IMR-90 (cell line): Measurements from ENCODE around the gene RARS2. TPM values are rescaled to one million over a fixed set of nuclear protein-coding genes. Genes with fewer than 3 reads are reported as not detected.

Source experiments
- ATAC-seq: fragments of 200-7000 bp; cut with Tn5 transposase; 2 replicates; pipeline ENCODE4 v1.9.1; 2020; ENCODE audit warnings: low read depth, mild to moderate bottlenecking, moderate library complexity
- BruUV-seq: library from RNA; stranded (reverse); fragments of 400-500 nt; replicated peaks from 2 replicates; lab custom pipeline; 2021; lab: Mats Ljungman, UMichigan
- CTCF ChIA-PET: fragments of 300-600 bp; formaldehyde crosslinking; extraction: SDS; loops from one replicate; lab custom pipeline; 2021; ENCODE audit warnings: antibody characterized with exemption; lab: Yijun Ruan, JAX
- POLR2A ChIA-PET: fragments of 300-600 bp; sonication (Branson Sonifier 250); formaldehyde crosslinking; loops from one replicate; lab custom pipeline; 2022; ENCODE audit warnings: antibody characterized with exemption; ENCODE audit not compliant: unreplicated experiment; lab: Charles Lee
- DNase-seq: peaks from one replicate; pipeline ENCODE4 v3.0.0; 2013
- H2AFZ ChIP-seq: replicated peaks from 2 replicates; pipeline ENCODE3; 2013; ENCODE audit warnings: low read length, mild to moderate bottlenecking; ENCODE audit not compliant: poor library complexity
- H2AK5ac ChIP-seq: 2 replicates; pipeline ENCODE4 v1.6.1; 2013; ENCODE audit warnings: low read depth, low read length, inconsistent platforms
- H2AK9ac ChIP-seq: replicated peaks from 2 replicates; pipeline ENCODE3; 2013; ENCODE audit warnings: mild to moderate bottlenecking, low read depth, low read length, moderate library complexity; ENCODE audit not compliant: poor library complexity
- H2BK120ac ChIP-seq: 2 replicates; pipeline ENCODE4 v1.6.1; 2013; ENCODE audit warnings: low read depth, low read length, inconsistent platforms
- H2BK15ac ChIP-seq: 3 replicates; pipeline ENCODE4 v1.6.1; 2013; ENCODE audit warnings: low read depth, low read length, inconsistent platforms
- H2BK20ac ChIP-seq: 2 replicates; pipeline ENCODE4 v1.6.1; 2013; ENCODE audit warnings: low read depth, mild to moderate bottlenecking, inconsistent platforms, low read length, moderate library complexity
- H2BK5ac ChIP-seq: 2 replicates; pipeline ENCODE4 v1.6.1; 2013; ENCODE audit warnings: mild to moderate bottlenecking, low read depth, low read length, inconsistent platforms; ENCODE audit not compliant: poor library complexity, severe bottlenecking
- H3K14ac ChIP-seq: replicated peaks from 2 replicates; pipeline ENCODE4 v1.6.1; 2013; ENCODE audit warnings: low read depth, low read length, inconsistent platforms
- H3K18ac ChIP-seq: 2 replicates; pipeline ENCODE4 v1.6.1; 2013; ENCODE audit warnings: low read depth, low read length, control low read depth
- H3K23ac ChIP-seq: 2 replicates; pipeline ENCODE4 v1.6.1; 2013; ENCODE audit warnings: low read depth, low read length, inconsistent platforms
- H3K27ac ChIP-seq: 2 replicates; pipeline ENCODE4 v1.5.1; 2013; ENCODE audit warnings: mild to moderate bottlenecking, control low read depth, low read length; ENCODE audit not compliant: insufficient read depth
- H3K27me3 ChIP-seq: 2 replicates; pipeline ENCODE4 v1.6.1; 2013; ENCODE audit warnings: low read length; ENCODE audit not compliant: control insufficient read depth, insufficient read depth
- H3K36me3 ChIP-seq: 2 replicates; pipeline ENCODE4 v1.6.1; 2013; ENCODE audit warnings: low read length, mixed read lengths; ENCODE audit not compliant: control insufficient read depth, insufficient read depth
- H3K4ac ChIP-seq: 2 replicates; pipeline ENCODE4 v1.6.1; 2013; ENCODE audit warnings: low read depth, low read length, inconsistent platforms
- H3K4me1 ChIP-seq: 2 replicates; pipeline ENCODE4 v1.6.1; 2013; ENCODE audit warnings: low read length, mixed read lengths; ENCODE audit not compliant: control insufficient read depth, insufficient read depth
- H3K4me2 ChIP-seq: 2 replicates; pipeline ENCODE4 v1.6.1; 2013; ENCODE audit warnings: low read depth, mild to moderate bottlenecking, control low read depth, low read length, moderate library complexity
- H3K4me3 ChIP-seq: 2 replicates; pipeline ENCODE4 v1.5.1; 2013; ENCODE audit warnings: low read depth, mild to moderate bottlenecking, control low read depth, low read length, moderate library complexity; ENCODE audit not compliant: insufficient read depth
- H3K56ac ChIP-seq: 2 replicates; pipeline ENCODE4 v1.6.1; 2013; ENCODE audit warnings: low read length, inconsistent platforms; ENCODE audit not compliant: insufficient read depth; ENCODE audit errors: extremely low read depth
- H3K79me1 ChIP-seq, 2 experiments: 2 replicates each; pipeline ENCODE4 v1.6.1; 2013; ENCODE audit warnings: low read length in 2 of 2, inconsistent platforms in 1 of 2, low read depth in 1 of 2
- H3K9ac ChIP-seq: 2 replicates; pipeline ENCODE4 v1.6.1; 2013; ENCODE audit warnings: low read depth, low read length, control low read depth
- H3K9me1 ChIP-seq: 2 replicates; pipeline ENCODE4 v1.6.1; 2013; ENCODE audit warnings: low read length, inconsistent platforms; ENCODE audit not compliant: insufficient read depth
- H3K9me3 ChIP-seq: 2 replicates; pipeline ENCODE4 v1.6.1; 2013; ENCODE audit warnings: low read length; ENCODE audit not compliant: control insufficient read depth, insufficient read depth
- H4K20me1 ChIP-seq: 2 replicates; pipeline ENCODE4 v1.6.1; 2013; ENCODE audit warnings: low read length, inconsistent platforms; ENCODE audit not compliant: insufficient read depth
- H4K5ac ChIP-seq: 2 replicates; pipeline ENCODE4 v1.6.1; 2013; ENCODE audit warnings: mild to moderate bottlenecking, low read depth, low read length, control low read depth
- H4K8ac ChIP-seq, 2 experiments: 2 replicates each; pipeline ENCODE4 v1.6.1; 2013; ENCODE audit warnings: low read depth in 2 of 2, low read length in 2 of 2, control low read depth in 1 of 2, inconsistent platforms in 1 of 2
- H4K91ac ChIP-seq: 2 replicates; pipeline ENCODE4 v1.6.1; 2013; ENCODE audit warnings: low read depth, low read length, inconsistent platforms; ENCODE audit not compliant: insufficient read depth
- RFX5 ChIP-seq: IDR thresholded peaks from 2 replicates; pipeline ENCODE4 v1.8.0; 2012; ENCODE audit warnings: low read depth, mild to moderate bottlenecking, low read length, moderate library complexity
- WGBS, 2 experiments: methylation state at CpG; one replicate each; pipeline versions ENCODE4 v1.1.5 to v1.1.7; 2013; ENCODE audit warnings: missing lambda C conversion rate in 2 of 2; ENCODE audit not compliant: insufficient read length in 1 of 2; ENCODE audit errors: extremely low coverage in 2 of 2; 5-methylcytosine and 5-hydroxymethylcytosine counted together
- dilution Hi-C: fragments of 300-500 bp; cut with HindIII; formaldehyde crosslinking; loops from one replicate; pipeline ENCODE4 v1.14.3; 2018; ENCODE audit warnings: low sequenced_read_pairs; ENCODE audit not compliant: unreplicated experiment
- in situ Hi-C: fragments of 300-500 bp; cut with MboI; formaldehyde crosslinking; loops from 3 replicates; pipeline ENCODE4 v1.14.3; 2019; ENCODE audit warnings: low sequenced_read_pairs, inconsistent platforms, mixed read lengths
- intact Hi-C: fragments of 100-400 bp; cut with micrococcal nuclease; formaldehyde crosslinking; loops from 2 replicates; pipeline ENCODE4 v1.10.0; 2022
- polyA plus RNA-seq, 3 experiments: library from polyadenylated mRNA; depleted of rRNA; stranded (reverse); fragments of >200 nt; gene quantifications; 2 replicates each; pipeline ENCODE4 v1.2.3, GENCODE V29; 2012; ENCODE audit warnings: low replicate concordance in 1 of 3
- total RNA-seq: library from RNA; depleted of rRNA; stranded (reverse); fragments of >200 nt; gene quantifications from 2 replicates; pipeline ENCODE4 v1.2.3, GENCODE V29; 2012
- TF ChIP-seq, protein P1 (sequence below): fragments of 150-350 bp; IDR thresholded peaks from 2 replicates; pipeline ENCODE4 v1.6.1; 2016; ENCODE audit warnings: low read depth, mild to moderate bottlenecking, low read length, moderate library complexity, borderline replicate concordance

RARS2 gene
- total and polyA plus RNA-seq, 2 of the 4 experiments (the other 2 are of a cell fraction) = 19.9 to 33.0 TPM

DNA sequence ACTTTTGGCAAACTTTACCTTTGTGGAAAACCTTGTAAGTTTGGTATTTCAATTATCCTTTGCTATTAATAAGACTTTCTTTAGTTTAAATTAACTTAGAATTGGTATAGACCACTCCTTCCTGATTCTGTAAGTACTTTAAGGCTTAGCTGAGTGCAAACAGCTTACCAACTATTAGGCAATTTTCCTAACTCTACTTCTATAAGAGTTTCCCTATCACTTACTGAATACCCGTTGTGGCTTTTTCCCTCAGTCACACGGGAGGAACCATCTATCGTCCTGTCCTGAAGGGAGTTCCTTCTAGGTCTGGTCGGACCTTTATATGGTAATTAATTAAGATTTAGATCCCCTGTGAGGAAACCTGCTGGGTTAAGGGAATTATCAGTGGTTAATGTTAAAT is 107.4 kb downstream of the RARS2 start:
- no peak overlapping the region for H2BK5ac ChIP-seq
- H3K4ac ChIP-seq = no peak overlapping the region
- H4K20me1 ChIP-seq = no peaks in the 10 kb centered on the region
- H2BK120ac ChIP-seq = no peak overlapping the region
- H3K36me3 ChIP-seq = peaks cover 17% of the 10 kb centered on the region
- ATAC-seq (no peak), DNase-seq (no peak)
- no peak overlapping the region for H4K5ac ChIP-seq
- no peak overlapping the region for H3K56ac ChIP-seq
- no peak overlapping the region for H2BK20ac ChIP-seq
- H2AFZ ChIP-seq = no peak overlapping the region
- in situ Hi-C loops = no loop called here
- dilution Hi-C loops = no loop called here
- H3K9me1 ChIP-seq = no peaks in the 10 kb centered on the region
- no peak overlapping the region for H3K4me2 ChIP-seq
- H2BK15ac ChIP-seq = no peak overlapping the region
- peaks cover 12 to 15% of the 10 kb centered on the region in 2 experiments for H3K79me1 ChIP-seq
- no peak overlapping the region for H4K91ac ChIP-seq
- H3K4me1 ChIP-seq = no peaks in the 10 kb centered on the region
- intact Hi-C loops = no loop called here
- peaks cover 7% of the 10 kb centered on the region; the same call in 1 of the 2 replicates for H3K9me3 ChIP-seq
- no peaks in the 10 kb centered on the region for H3K27me3 ChIP-seq
- TF ChIP-seq RFX5 = no peak
- TF ChIP-seq, protein P1, sequence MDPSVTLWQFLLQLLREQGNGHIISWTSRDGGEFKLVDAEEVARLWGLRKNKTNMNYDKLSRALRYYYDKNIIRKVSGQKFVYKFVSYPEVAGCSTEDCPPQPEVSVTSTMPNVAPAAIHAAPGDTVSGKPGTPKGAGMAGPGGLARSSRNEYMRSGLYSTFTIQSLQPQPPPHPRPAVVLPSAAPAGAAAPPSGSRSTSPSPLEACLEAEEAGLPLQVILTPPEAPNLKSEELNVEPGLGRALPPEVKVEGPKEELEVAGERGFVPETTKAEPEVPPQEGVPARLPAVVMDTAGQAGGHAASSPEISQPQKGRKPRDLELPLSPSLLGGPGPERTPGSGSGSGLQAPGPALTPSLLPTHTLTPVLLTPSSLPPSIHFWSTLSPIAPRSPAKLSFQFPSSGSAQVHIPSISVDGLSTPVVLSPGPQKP = no peak
- no peak overlapping the region for H2AK9ac ChIP-seq
- no peak overlapping the region for H3K9ac ChIP-seq
- no peak overlapping the region for H4K8ac ChIP-seq
- H3K27ac ChIP-seq = no peak overlapping the region
- no peak overlapping the region for H3K23ac ChIP-seq
- H3K4me3 ChIP-seq = no peak overlapping the region
- WGBS, 2 experiments = no CpG with 5 or more reads among the region's 4 CpGs
- ChIA-PET CTCF (no interaction called here), POLR2A (no interaction called here)
- H3K18ac ChIP-seq = no peak overlapping the region
- no peak overlapping the region for H2AK5ac ChIP-seq
- no peak overlapping the region for H3K14ac ChIP-seq
- BruUV-seq = no TSS peak
